ENCODE measurements around the gene CSN1S1. TPM values are rescaled to one million over a fixed set of nuclear protein-coding genes. Genes with fewer than 3 reads are reported as not detected.
"Not testable (repeated sequence)": the region's sequence is repeated elsewhere in the genome, so short reads cannot be mapped to it uniquely, and the experiment has no call there.

The CSN1S1 gene
- total and polyA plus RNA-seq, 4 donors = 0.09 TPM; not detected in 3

- Histone ChIP-seq H3K9ac (ENCODE audit: insufficient read depth in 1 of 2, low read length in 2 of 2) (no peak overlapping the region), H3K9me3 (ENCODE audit: control insufficient read depth in 4 of 4, insufficient read depth in 3 of 4, low read length in 3 of 4) (no peaks in the 10 kb centered on the region), H3K27me3 (ENCODE audit: control insufficient read depth in 3 of 3, insufficient read depth in 3 of 3, low read length in 2 of 3) (no peaks in the 10 kb centered on the region), H3K27ac (ENCODE audit: low read depth in 1 of 2, low read length in 1 of 2) (no peak overlapping the region), H3K4me3 (no peak overlapping the region), H3K36me3 (ENCODE audit: control insufficient read depth in 4 of 4, insufficient read depth in 4 of 4, low read length in 4 of 4) (no peaks in the 10 kb centered on the region), H3K4me1 (ENCODE audit: control insufficient read depth in 5 of 5, insufficient read depth in 5 of 5, low read length in 5 of 5) (no peaks in the 10 kb centered on the region)
- whole genome bisulfite sequencing, 2 donors = 48 to 54% methylated on average over 4 of the region's 4 CpGs
- no peak for TF ChIP-seq CTCF (IDR thresholded peaks at IDR 0.05; ENCODE audit: control extremely low read depth, extremely low read depth)
- DNase-seq (no peak), ATAC-seq (ENCODE audit: insufficient read depth, low FRiP score) (no peak)
These were observed 10.0 kb upstream of the CSN1S1 start for GRCh38 chr4:69920874-69921273.

- H3K4me3 ChIP-seq; H3K9ac ChIP-seq (ENCODE audit: insufficient read depth in 1 of 2, low read length in 2 of 2); H3K36me3 ChIP-seq (ENCODE audit: control insufficient read depth in 4 of 4, insufficient read depth in 4 of 4, low read length in 4 of 4); H3K4me1 ChIP-seq (ENCODE audit: control insufficient read depth in 5 of 5, insufficient read depth in 5 of 5, low read length in 5 of 5); H3K27ac ChIP-seq (ENCODE audit: low read depth in 1 of 2, low read length in 1 of 2); ATAC-seq (ENCODE audit: insufficient read depth, low FRiP score); DNase-seq; H3K9me3 ChIP-seq (ENCODE audit: control insufficient read depth in 4 of 4, insufficient read depth in 3 of 4, low read length in 3 of 4); H3K27me3 ChIP-seq (ENCODE audit: control insufficient read depth in 3 of 3, insufficient read depth in 3 of 3, low read length in 2 of 3): not testable (repeated sequence)
- WGBS, 2 donors = 92 to 94% methylated on average over 30 to 33 of the region's 33 CpGs
These were observed 7.0 kb upstream of the CSN1S1 start for GRCh38 chr4:69923782-69924410.

GRCh38 chr4:69934150-69934549 is 3.3 kb downstream of the CSN1S1 start:
- ATAC-seq (ENCODE audit: insufficient read depth, low FRiP score) (no peak), DNase-seq (peak in 2 of 3 donors; percentile 20 to 33)
- Histone ChIP-seq H3K9ac (ENCODE audit: insufficient read depth in 1 of 2, low read length in 2 of 2) (no peak overlapping the region), H3K9me3 (ENCODE audit: control insufficient read depth in 4 of 4, insufficient read depth in 3 of 4, low read length in 3 of 4) (no peaks in the 10 kb centered on the region), H3K4me1 (ENCODE audit: control insufficient read depth in 5 of 5, insufficient read depth in 5 of 5, low read length in 5 of 5) (peaks cover 0 to 3% (median 0%) of the 10 kb centered on the region in 5 donors), H3K4me3 (no peak overlapping the region), H3K27me3 (ENCODE audit: control insufficient read depth in 3 of 3, insufficient read depth in 3 of 3, low read length in 2 of 3) (no peaks in the 10 kb centered on the region), H3K36me3 (ENCODE audit: control insufficient read depth in 4 of 4, insufficient read depth in 4 of 4, low read length in 4 of 4) (no peaks in the 10 kb centered on the region), H3K27ac (ENCODE audit: low read depth in 1 of 2, low read length in 1 of 2) (no peak overlapping the region)
- WGBS, 2 donors = 66 to 80% methylated on average over 4 of the region's 4 CpGs
- TF ChIP-seq CTCF (IDR thresholded peaks at IDR 0.05; ENCODE audit: control extremely low read depth, extremely low read depth) = no peak

- Histone ChIP-seq H3K4me1 (ENCODE audit: control insufficient read depth in 5 of 5, insufficient read depth in 5 of 5, low read length in 5 of 5) (peaks cover 0 to 3% (median 0%) of the 10 kb centered on the region in 5 donors), H3K9ac (ENCODE audit: insufficient read depth in 1 of 2, low read length in 2 of 2) (no peak overlapping the region), H3K9me3 (ENCODE audit: control insufficient read depth in 4 of 4, insufficient read depth in 3 of 4, low read length in 3 of 4) (no peaks in the 10 kb centered on the region), H3K36me3 (ENCODE audit: control insufficient read depth in 4 of 4, insufficient read depth in 4 of 4, low read length in 4 of 4) (no peaks in the 10 kb centered on the region), H3K27me3 (ENCODE audit: control insufficient read depth in 3 of 3, insufficient read depth in 3 of 3, low read length in 2 of 3) (no peaks in the 10 kb centered on the region), H3K27ac (ENCODE audit: low read depth in 1 of 2, low read length in 1 of 2) (no peak overlapping the region), H3K4me3 (no peak overlapping the region)
- DNase-seq (no peak), ATAC-seq (ENCODE audit: insufficient read depth, low FRiP score) (no peak)
- no peak for TF ChIP-seq CTCF (IDR thresholded peaks at IDR 0.05; ENCODE audit: control extremely low read depth, extremely low read depth)
These were observed 5.7 kb downstream of the CSN1S1 start for GRCh38 chr4:69936566-69936965.

Data from lung (tissue), 12 donors.